ENCODE data around the gene PLEKHA6. TPM values are rescaled to one million over a fixed set of nuclear protein-coding genes. Genes with fewer than 3 reads are reported as not detected.

The PLEKHA6 gene
- total and polyA plus RNA-seq, 2 of the 8 experiments (the other 6 are each of a cell fraction or from before 2014, with no cell fraction given) = 4.8 to 20.2 TPM

DNA sequence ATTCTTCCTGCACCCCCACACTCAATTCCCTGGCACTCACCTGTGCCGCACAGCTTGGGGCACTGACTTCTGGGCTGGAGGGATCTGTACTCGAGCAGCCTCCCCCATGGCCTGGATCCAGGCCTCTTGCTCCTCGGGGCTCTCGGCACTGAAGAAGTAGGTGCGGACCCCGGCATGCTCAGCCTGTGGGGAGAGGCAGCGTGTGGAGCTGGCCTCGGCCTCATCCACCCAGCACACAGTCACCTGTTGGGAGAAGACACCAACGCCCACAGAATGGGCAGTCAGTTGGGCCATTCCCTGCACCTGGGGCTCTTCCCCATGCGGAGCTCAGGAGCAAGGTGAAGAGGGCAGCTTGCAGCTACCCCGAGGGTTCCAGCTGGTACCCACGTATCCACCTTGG, 98.5 kb downstream of the PLEKHA6 start:
- FAIRE-seq = no peak
- H2BK12ac ChIP-seq (ENCODE audit: low read depth, low read length) = no peak overlapping the region
- peaks cover 0 to 4% (median 0%) of the 10 kb centered on the region in 4 experiments; a peak in 1 of 8 replicates for H3K36me3 ChIP-seq (ENCODE audit: control insufficient read depth in 2 of 4, insufficient read depth in 4 of 4, low read length in 3 of 4)
- H4K5ac ChIP-seq (ENCODE audit: insufficient read length, low read depth, low read length) = no peak overlapping the region
- peaks cover 0 to 8% (median 3%) of the 10 kb centered on the region in 4 experiments; a peak in 6 of 7 replicates for H3K4me1 ChIP-seq (replicated peaks in 1 of 4; ENCODE audit: control insufficient read depth in 3 of 4, insufficient read depth in 4 of 4, low read length in 3 of 4)
- H3K9ac ChIP-seq (replicated peaks in 1 of 4; ENCODE audit: extremely low read depth in 1 of 4, low read depth in 3 of 4, low read length in 3 of 4) = no peak overlapping the region
- H4K91ac ChIP-seq (replicated peaks; ENCODE audit: insufficient read length, low read length) = no peak overlapping the region
- H3K56ac ChIP-seq (replicated peaks; ENCODE audit: insufficient read length, low read depth, low read length) = no peak overlapping the region
- no peak overlapping the region for H3K4me2 ChIP-seq (ENCODE audit: insufficient read depth in 1 of 2, low read depth in 2 of 2, low read length in 2 of 2)
- H3K27ac ChIP-seq (ENCODE audit: low read depth, low read length) = no peak overlapping the region
- ChIA-PET CTCF (ENCODE audit: partially characterized antibody) (interaction anchor here (0.9 to 19.1 kb wide), 12 partner anchors 17 to 242 kb away, joined by 3 to 335 read pairs (median 4); partner anchors contain the start of genes GOLT1A and PLEKHA6), POLR2A (ENCODE audit: partially characterized antibody) (no interaction called here)
- no peaks in the 10 kb centered on the region for H3K79me2 ChIP-seq (ENCODE audit: control insufficient read depth in 1 of 2, insufficient read depth in 2 of 2, low read length in 2 of 2)
- no peak for DNase-seq (ENCODE audit: low read depth in 1 of 2, low spot score in 2 of 2)
- no peaks in the 10 kb centered on the region for H3K27me3 ChIP-seq (replicated peaks in 1 of 4; ENCODE audit: control insufficient read depth in 3 of 4, extremely low read depth in 1 of 4, insufficient read depth in 3 of 4, low read length in 3 of 4)
- no peak overlapping the region for H3K4ac ChIP-seq (replicated peaks; ENCODE audit: insufficient read length, low read depth, low read length)
- no peak overlapping the region for H3K23ac ChIP-seq (ENCODE audit: insufficient read length)
- H3K79me1 ChIP-seq (ENCODE audit: low read depth, low read length) = no peaks in the 10 kb centered on the region
- H3K9me3 ChIP-seq (ENCODE audit: insufficient read depth in 2 of 2, low read depth in 1 of 2, low read length in 1 of 2) = no peaks in the 10 kb centered on the region
- TF ChIP-seq KDM5A (IDR thresholded peaks at IDR 0.05; ENCODE audit: low read length) (no peak), SRF (IDR thresholded peaks at IDR 0.05; ENCODE audit: low read depth, low read length) (no peak), ASH2L (IDR thresholded peaks at IDR 0.05; ENCODE audit: low read length) (no peak), RAD21 (IDR thresholded peaks at IDR 0.05 in 1 of 2, conservative IDR thresholded peaks at IDR 0.05 in 1 of 2; ENCODE audit: low read depth in 2 of 2, low read length in 2 of 2) (no peak), TCF12 (IDR thresholded peaks at IDR 0.05; ENCODE audit: low read depth, low read length) (no peak)
- no peak overlapping the region for H2BK15ac ChIP-seq (ENCODE audit: low read length)
- H4K8ac ChIP-seq (ENCODE audit: extremely low read depth, insufficient read depth, low read length) = no peak overlapping the region
- H3K4me3 ChIP-seq (ENCODE audit: extremely low read depth in 1 of 4, insufficient read depth in 2 of 4, low read depth in 3 of 4, low read length in 4 of 4) = no peak overlapping the region
- no peak overlapping the region for H3K18ac ChIP-seq (ENCODE audit: extremely low read depth, low read length)
- no peaks in the 10 kb centered on the region for H4K20me1 ChIP-seq (replicated peaks in 1 of 2; ENCODE audit: control insufficient read depth in 1 of 2, insufficient read depth in 2 of 2, low read length in 2 of 2)
- no peak overlapping the region for H3K14ac ChIP-seq (ENCODE audit: insufficient read length)
- no peak overlapping the region for H2AK5ac ChIP-seq (ENCODE audit: low read depth, low read length)
- no peak overlapping the region for H2AFZ ChIP-seq (ENCODE audit: low read length)
- no peak overlapping the region for H2BK20ac ChIP-seq (ENCODE audit: low read length)
- H3K23me2 ChIP-seq (ENCODE audit: low read depth, low read length) = no peaks in the 10 kb centered on the region
- H2BK5ac ChIP-seq (ENCODE audit: low read depth, low read length) = no peak overlapping the region
- WGBS, 2 experiments (ENCODE audit: extremely low coverage in 1 of 2, insufficient coverage in 1 of 2, insufficient read length in 1 of 2, insufficient replicate concordance in 2 of 2, low coverage in 1 of 2, low lambda C conversion rate in 2 of 2, missing lambda C conversion rate in 1 of 2) = 92% methylated on average over 10 of the region's 12 CpGs; no CpG with 5 or more reads in 1 of the 2 experiments
- no peak overlapping the region for H2BK120ac ChIP-seq (replicated peaks; ENCODE audit: low read depth, low read length)
